ENCODE measurements around the gene ACOT7. TPM values are rescaled to one million over a fixed set of nuclear protein-coding genes. Genes with fewer than 3 reads are reported as not detected.
A peak's percentile ranks its signal among the peaks of the same experiment; 100 is the strongest.

Gene ACOT7
- total RNA-seq, 1 donor from 2014 or later = 175 TPM

DNA sequence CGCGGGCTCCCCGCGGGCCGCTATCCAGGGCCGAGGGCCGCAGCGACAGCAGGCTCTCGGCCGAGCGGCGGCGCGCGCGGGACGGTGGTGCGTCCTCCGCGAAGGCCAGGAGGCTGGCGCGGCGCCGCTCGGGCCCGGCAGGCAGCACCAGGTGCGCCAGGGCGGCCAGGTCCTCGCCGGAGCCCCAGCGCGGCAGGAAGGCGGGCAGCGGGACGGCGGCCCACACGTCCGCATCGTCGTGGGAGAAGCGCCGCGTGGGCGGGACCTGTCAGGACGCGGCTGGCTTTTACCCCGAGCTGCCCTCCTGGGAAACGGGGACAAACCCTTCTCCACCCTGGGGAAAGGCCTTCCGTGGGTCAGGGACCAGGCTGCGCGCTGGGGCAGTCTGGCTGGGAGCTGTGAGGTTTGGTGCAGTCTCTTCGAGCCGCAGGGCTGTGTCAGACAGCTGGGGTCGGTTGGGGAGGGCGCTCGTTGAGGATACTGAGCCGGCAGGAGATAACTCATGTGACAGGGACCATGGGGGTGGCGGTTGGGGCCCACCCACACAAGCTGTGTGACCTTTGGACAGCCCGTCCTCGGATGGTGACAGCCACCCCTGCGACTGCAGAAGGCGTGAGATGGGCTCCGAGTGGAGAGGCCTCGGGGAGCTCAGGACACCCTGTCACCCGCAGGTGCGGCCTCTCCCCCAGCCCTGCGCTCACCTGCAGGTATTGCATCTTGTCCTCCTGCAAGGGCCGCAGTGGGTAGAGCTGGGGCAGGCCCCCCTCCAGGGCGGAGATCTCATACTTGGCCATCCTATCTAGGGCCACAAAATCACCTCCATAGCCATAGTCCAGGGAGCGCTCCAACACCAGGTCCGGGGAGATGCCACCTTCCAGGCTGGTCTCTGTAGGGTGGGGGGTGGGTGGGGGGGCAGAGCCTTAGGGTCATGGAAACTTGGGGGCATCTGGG lies 143.6 kb downstream of the ACOT7 start:
- H3K4me1 Mint-ChIP-seq (ENCODE audit: low read depth, unreplicated experiment) = peaks cover 5% of the 10 kb centered on the region
- TF ChIP-seq, protein P1, sequence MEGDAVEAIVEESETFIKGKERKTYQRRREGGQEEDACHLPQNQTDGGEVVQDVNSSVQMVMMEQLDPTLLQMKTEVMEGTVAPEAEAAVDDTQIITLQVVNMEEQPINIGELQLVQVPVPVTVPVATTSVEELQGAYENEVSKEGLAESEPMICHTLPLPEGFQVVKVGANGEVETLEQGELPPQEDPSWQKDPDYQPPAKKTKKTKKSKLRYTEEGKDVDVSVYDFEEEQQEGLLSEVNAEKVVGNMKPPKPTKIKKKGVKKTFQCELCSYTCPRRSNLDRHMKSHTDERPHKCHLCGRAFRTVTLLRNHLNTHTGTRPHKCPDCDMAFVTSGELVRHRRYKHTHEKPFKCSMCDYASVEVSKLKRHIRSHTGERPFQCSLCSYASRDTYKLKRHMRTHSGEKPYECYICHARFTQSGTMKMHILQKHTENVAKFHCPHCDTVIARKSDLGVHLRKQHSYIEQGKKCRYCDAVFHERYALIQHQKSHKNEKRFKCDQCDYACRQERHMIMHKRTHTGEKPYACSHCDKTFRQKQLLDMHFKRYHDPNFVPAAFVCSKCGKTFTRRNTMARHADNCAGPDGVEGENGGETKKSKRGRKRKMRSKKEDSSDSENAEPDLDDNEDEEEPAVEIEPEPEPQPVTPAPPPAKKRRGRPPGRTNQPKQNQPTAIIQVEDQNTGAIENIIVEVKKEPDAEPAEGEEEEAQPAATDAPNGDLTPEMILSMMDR (IDR thresholded peaks at IDR 0.05; ENCODE audit: partially characterized antibody, unreplicated experiment) = no peak
- peaks cover 19% of the 10 kb centered on the region for H3K9me3 Mint-ChIP-seq (ENCODE audit: unreplicated experiment)
- peak overlapping the region; percentile 49 for H3K4me3 Mint-ChIP-seq (ENCODE audit: unreplicated experiment)
- no peaks in the 10 kb centered on the region for H3K36me3 Mint-ChIP-seq (ENCODE audit: unreplicated experiment)
- H3K27me3 Mint-ChIP-seq (ENCODE audit: unreplicated experiment) = peaks cover 28% of the 10 kb centered on the region
- H3K27ac Mint-ChIP-seq (ENCODE audit: unreplicated experiment) = no peak overlapping the region
- no peak for DNase-seq

DNA sequence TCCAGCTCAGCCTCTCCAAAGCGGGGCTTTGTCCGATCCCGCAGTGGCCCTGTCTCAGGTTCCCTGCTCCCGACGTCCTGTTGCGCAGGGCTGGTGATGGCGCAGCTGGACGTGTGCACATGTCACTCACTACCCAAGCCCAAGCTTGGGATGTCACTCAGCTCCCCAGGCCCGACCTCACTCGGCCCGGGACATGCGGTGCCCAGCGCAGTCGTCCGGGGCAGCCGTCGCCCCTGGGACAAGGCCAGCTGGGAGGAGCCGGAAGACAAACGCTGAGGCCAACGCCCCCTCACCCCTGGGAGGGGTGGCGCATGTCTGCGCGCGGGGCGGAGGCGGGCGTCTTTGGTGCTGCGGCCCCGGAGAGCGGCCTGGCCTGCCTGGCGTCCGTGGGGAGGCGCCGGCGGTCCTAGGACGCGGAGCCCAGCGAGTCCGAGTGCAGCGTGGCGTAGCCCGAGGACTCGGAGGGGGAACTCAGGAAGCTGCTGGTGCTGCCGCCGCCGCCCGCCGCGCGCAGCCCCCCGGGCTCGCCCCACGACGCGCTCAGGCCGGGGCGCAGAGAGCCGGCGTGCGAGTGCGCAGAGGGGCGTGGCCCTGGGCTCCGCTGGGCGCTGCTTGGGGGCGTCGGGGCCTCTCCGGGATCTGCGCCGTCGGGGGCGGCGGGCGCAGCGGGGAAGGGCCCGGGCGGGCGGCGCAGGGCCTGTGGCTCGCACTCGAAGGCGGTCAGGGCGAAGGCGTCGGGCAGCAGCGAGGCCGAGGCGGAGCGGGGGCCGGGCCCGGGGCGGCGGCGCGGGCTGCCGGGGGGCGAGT lies 144.4 kb downstream of the ACOT7 start:
- H3K9me3 Mint-ChIP-seq (ENCODE audit: unreplicated experiment) = peaks cover 19% of the 10 kb centered on the region
- TF ChIP-seq, protein P1 (IDR thresholded peaks at IDR 0.05; ENCODE audit: partially characterized antibody, unreplicated experiment) = no peak
- no peaks in the 10 kb centered on the region for H3K36me3 Mint-ChIP-seq (ENCODE audit: unreplicated experiment)
- peaks cover 29% of the 10 kb centered on the region for H3K27me3 Mint-ChIP-seq (ENCODE audit: unreplicated experiment)
- H3K4me1 Mint-ChIP-seq (ENCODE audit: low read depth, unreplicated experiment) = peaks cover 5% of the 10 kb centered on the region
- DNase-seq = no peak
- no peak overlapping the region for H3K27ac Mint-ChIP-seq (ENCODE audit: unreplicated experiment)
- H3K4me3 Mint-ChIP-seq (ENCODE audit: unreplicated experiment) = no peak overlapping the region

GRCh38 chr1:6248161-6248776 lies 145.3 kb downstream of the ACOT7 start:
- DNase-seq = no peak
- H3K9me3 Mint-ChIP-seq (ENCODE audit: unreplicated experiment) = peaks cover 19% of the 10 kb centered on the region
- peak overlapping the region; percentile 43 for H3K27ac Mint-ChIP-seq (ENCODE audit: unreplicated experiment)
- TF ChIP-seq, protein P1 (IDR thresholded peaks at IDR 0.05; ENCODE audit: partially characterized antibody, unreplicated experiment) = no peak
- H3K4me1 Mint-ChIP-seq (ENCODE audit: low read depth, unreplicated experiment) = peaks cover 5% of the 10 kb centered on the region
- no peaks in the 10 kb centered on the region for H3K36me3 Mint-ChIP-seq (ENCODE audit: unreplicated experiment)
- peaks cover 31% of the 10 kb centered on the region for H3K27me3 Mint-ChIP-seq (ENCODE audit: unreplicated experiment)
- no peak overlapping the region for H3K4me3 Mint-ChIP-seq (ENCODE audit: unreplicated experiment)

GRCh38 chr1:6247651-6248050 lies 145.9 kb downstream of the ACOT7 start:
- TF ChIP-seq, protein P1 (IDR thresholded peaks at IDR 0.05; ENCODE audit: partially characterized antibody, unreplicated experiment) = no peak
- no peak for DNase-seq
- Mint-ChIP-seq H3K4me3 (ENCODE audit: unreplicated experiment) (no peak overlapping the region), H3K27ac (ENCODE audit: unreplicated experiment) (peak overlapping the region; percentile 46), H3K27me3 (ENCODE audit: unreplicated experiment) (peaks cover 28% of the 10 kb centered on the region), H3K36me3 (ENCODE audit: unreplicated experiment) (no peaks in the 10 kb centered on the region), H3K9me3 (ENCODE audit: unreplicated experiment) (peaks cover 19% of the 10 kb centered on the region), H3K4me1 (ENCODE audit: low read depth, unreplicated experiment) (peaks cover 5% of the 10 kb centered on the region)
